GM12878 (cell line): ENCODE data around the gene DDR1. TPM values are rescaled to one million over a fixed set of nuclear protein-coding genes. Genes with fewer than 3 reads are reported as not detected.

Experiments used
- ATAC-seq: fragments of 200-7000 bp; cut with Tn5 transposase; 3 replicates; pipeline ENCODE4 v1.9.1; 2020; ENCODE audit warnings: mild to moderate bottlenecking, moderate library complexity
- BruUV-seq: library from RNA; stranded (reverse); fragments of 400-500 nt; replicated peaks from 2 replicates; lab custom pipeline; 2021; lab: Mats Ljungman, UMichigan
- CTCF ChIA-PET: fragments of 300-600 bp; sonication (Branson Sonifier 250); formaldehyde crosslinking; extraction: SDS; loops from one replicate; lab custom pipeline; 2021; ENCODE audit warnings: inconsistent platforms; lab: Yijun Ruan, JAX
- POLR2A ChIA-PET: fragments of 350-600 bp; formaldehyde crosslinking; extraction: SDS; loops from one replicate; lab custom pipeline; 2021; ENCODE audit warnings: inconsistent platforms; lab: Charles Lee
- RAD21 ChIA-PET: fragments of 300-600 bp; sonication (Branson Sonifier 250); formaldehyde crosslinking; loops from one replicate; lab custom pipeline; 2023; ENCODE audit warnings: antibody characterized with exemption; ENCODE audit not compliant: unreplicated experiment; lab: Charles Lee
- SMC1A ChIA-PET: fragments of 300-600 bp; sonication (Branson Sonifier 250); formaldehyde crosslinking; loops from one replicate; lab custom pipeline; 2023; ENCODE audit not compliant: unreplicated experiment, uncharacterized antibody; lab: Charles Lee
- DNase-seq: peaks from one replicate; pipeline ENCODE4 v3.0.0-alpha.2; 2011; ENCODE audit warnings: low read depth, low spot score
- FAIRE-seq: peaks from 3 replicates; lab custom pipeline; 2011; peaks lifted over from hg19 to GRCh38; lab: Jason Lieb, UNC
- H2AFZ ChIP-seq: 2 replicates; pipeline ENCODE4 v1.6.0; 2011; ENCODE audit warnings: low read depth, low read length, control low read depth; ENCODE audit not compliant: control insufficient read depth
- H3K27ac ChIP-seq: 2 replicates; pipeline ENCODE4 v1.5.1; 2011; ENCODE audit warnings: control low read depth; ENCODE audit not compliant: control insufficient read depth, insufficient read depth
- H3K27me3 ChIP-seq, 2 experiments: replicated peaks in 1 of 2; 2 replicates each; pipeline versions ENCODE4 v1.6.0 to v1.6.1; 2011; ENCODE audit warnings: low read length in 1 of 2; ENCODE audit not compliant: control insufficient read depth in 2 of 2, insufficient read depth in 2 of 2
- H3K36me3 ChIP-seq, 2 experiments: 2 replicates each; pipeline ENCODE4 v1.5.1; 2011; ENCODE audit warnings: low read length in 1 of 2; ENCODE audit not compliant: control insufficient read depth in 2 of 2, insufficient read depth in 2 of 2
- H3K4me1 ChIP-seq: 2 replicates; pipeline ENCODE4 v1.6.1; 2011; ENCODE audit warnings: mild to moderate bottlenecking, low read length, moderate library complexity, mixed read lengths; ENCODE audit not compliant: control insufficient read depth, insufficient read depth
- H3K4me2 ChIP-seq: 2 replicates; pipeline ENCODE4 v1.6.0; 2011; ENCODE audit warnings: control low read depth; ENCODE audit not compliant: control insufficient read depth, insufficient read depth
- H3K4me3 ChIP-seq: fragments of 200-600 bp; sonication (generic); 2 replicates; pipeline ENCODE4 v1.5.1; 2016
- H3K79me2 ChIP-seq: 2 replicates; pipeline ENCODE4 v1.6.0; 2011; ENCODE audit warnings: low read length; ENCODE audit not compliant: control insufficient read depth, insufficient read depth
- H3K9ac ChIP-seq: 2 replicates; pipeline ENCODE4 v1.8.0; 2011; ENCODE audit warnings: low read length, control low read depth, mixed read lengths; ENCODE audit not compliant: control insufficient read depth, insufficient read depth
- H3K9me3 ChIP-seq: replicated peaks from 3 replicates; pipeline ENCODE4 v1.5.1; 2011; ENCODE audit warnings: mild to moderate bottlenecking, low read length; ENCODE audit not compliant: control insufficient read depth, insufficient read depth
- H4K20me1 ChIP-seq: 2 replicates; pipeline ENCODE4 v1.6.0; 2011; ENCODE audit not compliant: control insufficient read depth, insufficient read depth
- BACH1 ChIP-seq: fragments of 450-650 bp; IDR thresholded peaks from 2 replicates; pipeline ENCODE4 v1.6.1; 2017; ENCODE audit warnings: mild to moderate bottlenecking, borderline replicate concordance
- ESRRA ChIP-seq: IDR thresholded peaks from 2 replicates; pipeline ENCODE4 v1.6.1; 2012; ENCODE audit warnings: mild to moderate bottlenecking, low read length, improper control_type of control experiment
- ETV6 ChIP-seq, 2 experiments: fragments of 450-650 bp in 1 of 2; IDR thresholded peaks in 1 of 2; conservative IDR thresholded peaks in 1 of 2; 2 replicates each; pipeline ENCODE4 v1.6.1; 2014; ENCODE audit warnings: antibody characterized with exemption in 1 of 2, borderline replicate concordance in 1 of 2, low read depth in 1 of 2, mild to moderate bottlenecking in 1 of 2, moderate library complexity in 1 of 2
- GABPA ChIP-seq: IDR thresholded peaks from 2 replicates; pipeline ENCODE4 v1.6.1; 2014; ENCODE audit warnings: antibody characterized with exemption, low read depth, mild to moderate bottlenecking, inconsistent platforms
- MEF2B ChIP-seq: fragments of 450-650 bp; IDR thresholded peaks from 2 replicates; pipeline ENCODE4 v1.6.1; 2018; ENCODE audit warnings: mild to moderate bottlenecking, moderate library complexity; ENCODE audit not compliant: partially characterized antibody, poor library complexity, severe bottlenecking
- NR2C2 ChIP-seq: IDR thresholded peaks from 2 replicates; pipeline ENCODE4 v1.6.1; 2011; ENCODE audit warnings: borderline replicate concordance, low read depth; ENCODE audit not compliant: control insufficient read depth, insufficient read length
- YBX1 ChIP-seq: fragments of 450-650 bp; IDR thresholded peaks from 2 replicates; pipeline ENCODE4 v1.6.1; 2016; ENCODE audit warnings: antibody characterized with exemption
- ZNF207 ChIP-seq: fragments of 450-650 bp; IDR thresholded peaks from 2 replicates; pipeline ENCODE4 v1.6.1; 2014; ENCODE audit warnings: antibody characterized with exemption, mild to moderate bottlenecking, borderline replicate concordance
- whole genome bisulfite sequencing: methylation state at CpG from one replicate; pipeline ENCODE4 v1.1.6; 2016; ENCODE audit warnings: low lambda C conversion rate; ENCODE audit not compliant: insufficient replicate concordance, insufficient coverage; ENCODE audit errors: missing lambda C conversion rate; 5-methylcytosine and 5-hydroxymethylcytosine counted together
- in situ Hi-C: fragments of 300-500 bp; cut with MboI; formaldehyde crosslinking; loops from 9 replicates; pipeline ENCODE4 v1.14.3; 2018; ENCODE audit warnings: mixed read lengths
- intact Hi-C: fragments of 100-400 bp; cut with micrococcal nuclease; formaldehyde crosslinking; loops from one replicate; pipeline ENCODE4 v1.14.2; 2022; ENCODE audit not compliant: unreplicated experiment
- polyA plus RNA-seq, 11 experiments: library from polyadenylated mRNA; depleted of rRNA in 4 of 11; unstranded in 6 of 11; stranded (reverse) in 5 of 11; fragments of >200 nt; fragmentation: Nextera tagmentation in 4 of 11; fragmentation: Illumina TruSeq in 1 of 11; extraction: Ambion mirVana in 4 of 11; extraction: Trizol in 1 of 11; gene quantifications; 1 replicate in 1 of 11; 2 replicates in 10 of 11; pipeline versions ENCODE4 v1.2.1 to v1.2.3, GENCODE V29; 2011 to 2016; ENCODE audit warnings: inconsistent platforms in 2 of 11, missing spikeins in 2 of 11, low read depth in 1 of 11
- total RNA-seq, 4 experiments: library from RNA; depleted of rRNA in 3 of 4; stranded (reverse); fragments of >200 nt in 3 of 4; fragmentation: Illumina TruSeq in 1 of 4; extraction: Trizol in 1 of 4; gene quantifications; 2 replicates each; pipeline versions ENCODE4 v1.2.1 to v1.2.3, GENCODE V29; 2013 to 2021
- TF ChIP-seq, protein P1 (sequence below): fragments of 450-650 bp; IDR thresholded peaks from 2 replicates; pipeline ENCODE4 v1.6.1; 2017; ENCODE audit warnings: antibody characterized with exemption, mild to moderate bottlenecking, moderate library complexity
- TF ChIP-seq, protein P2 (sequence below): fragments of 450-650 bp; IDR thresholded peaks from 2 replicates; pipeline ENCODE4 v1.6.1; 2017; ENCODE audit warnings: mild to moderate bottlenecking, moderate library complexity
- TF ChIP-seq, protein P3 (sequence below), 3 experiments: IDR thresholded peaks in 2 of 3; conservative IDR thresholded peaks in 1 of 3; 2 replicates each; pipeline ENCODE4 v1.5.1; 2011; ENCODE audit warnings: low read depth in 3 of 3, low read length in 3 of 3, mild to moderate bottlenecking in 3 of 3, control low read depth in 2 of 3, moderate library complexity in 2 of 3, inconsistent platforms in 1 of 3, mixed read lengths in 1 of 3; ENCODE audit not compliant: control insufficient read depth in 2 of 3, insufficient read depth in 1 of 3; ENCODE audit errors: extremely low read depth in 1 of 3
- TF ChIP-seq, protein P4 (sequence below): IDR thresholded peaks from 2 replicates; pipeline ENCODE4 v1.6.1; 2011; ENCODE audit warnings: borderline replicate concordance, low read depth, mild to moderate bottlenecking, moderate library complexity, mixed read lengths, low read length; ENCODE audit not compliant: insufficient read depth; ENCODE audit errors: extremely low read length

Gene DDR1
- total and polyA plus RNA-seq, 10 of the 15 experiments (the other 5 are each of a cell fraction or from before 2014, with no cell fraction given): 1.1 to 39.0 (median 11.9) TPM

DNA sequence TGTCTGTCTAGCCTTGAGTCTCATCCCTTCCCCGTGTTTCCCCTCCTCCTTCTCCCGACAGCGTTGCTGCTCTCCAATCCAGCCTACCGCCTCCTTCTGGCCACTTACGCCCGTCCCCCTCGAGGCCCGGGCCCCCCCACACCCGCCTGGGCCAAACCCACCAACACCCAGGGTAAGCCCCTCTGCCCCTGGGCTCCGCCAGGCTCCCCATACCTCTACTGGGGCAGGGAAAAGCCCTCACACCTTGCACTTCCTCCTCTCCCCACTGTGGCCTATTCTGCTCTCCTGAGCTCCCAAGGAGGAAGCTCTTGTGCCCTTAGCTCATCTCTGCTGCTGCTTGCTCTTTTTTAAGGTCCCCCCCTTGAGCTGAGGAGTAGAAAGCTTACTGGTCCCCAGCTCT, 11.0 kb downstream of the DDR1 start:
- H3K27ac ChIP-seq: no peak overlapping the region
- CTCF ChIA-PET: interaction anchor here (0.8 to 1.8 kb wide), 5 partner anchors 9 to 412 kb away, joined by 3 to 6 read pairs (median 4); partner anchors contain the start of gene VARS2
- H4K20me1 ChIP-seq: no peaks in the 10 kb centered on the region
- in situ Hi-C loops: no loop called here
- WGBS: 45% methylated on average over 10 of the region's 10 CpGs
- no peaks in the 10 kb centered on the region for H3K27me3 ChIP-seq
- no peak overlapping the region for H3K4me3 ChIP-seq
- FAIRE-seq (no peak), ATAC-seq (peak; percentile 48), DNase-seq (no peak)
- intact Hi-C loops: no loop called here
- no peak overlapping the region for H2AFZ ChIP-seq
- H3K4me1 ChIP-seq: peaks cover 4% of the 10 kb centered on the region
- no peaks in the 10 kb centered on the region for H3K9me3 ChIP-seq
- RAD21 ChIA-PET: interaction anchor here (0.6 to 1.1 kb wide), 3 partner anchors 12 to 18 kb away, joined by 3 to 8 read pairs (median 5); partner anchors contain the start of genes GTF2H4 and VARS2
- H3K79me2 ChIP-seq: no peaks in the 10 kb centered on the region
- H3K36me3 ChIP-seq: peaks cover 4 to 13% of the 10 kb centered on the region in 2 experiments; a peak in 3 of 4 replicates
- H3K4me2 ChIP-seq: no peak overlapping the region
- BruUV-seq: no TSS peak
- SMC1A ChIA-PET: interaction anchor here (1.2 to 2.0 kb wide), 5 partner anchors 11 to 166 kb away, joined by 3 to 5 read pairs (median 5); no protein-coding TSS in a partner anchor
- H3K9ac ChIP-seq: no peak overlapping the region
- POLR2A ChIA-PET: interaction anchor here (0.8 to 1.1 kb wide), 3 partner anchors 9 to 74 kb away, joined by 3 to 5 read pairs (median 3); partner anchors contain the start of gene DDR1
- TF ChIP-seq YBX1 (no peak), MEF2B (no peak), ETV6 (conservative IDR thresholded peaks at IDR 0.05 in 1 of 2, IDR thresholded peaks at IDR 0.05 in 1 of 2; ENCODE audit: borderline replicate concordance in 1 of 2, low read depth in 1 of 2) (no peak), BACH1 (no peak), ESRRA (no peak), ZNF207 (no peak), GABPA (no peak), NR2C2 (no peak)
- TF ChIP-seq, protein P1, sequence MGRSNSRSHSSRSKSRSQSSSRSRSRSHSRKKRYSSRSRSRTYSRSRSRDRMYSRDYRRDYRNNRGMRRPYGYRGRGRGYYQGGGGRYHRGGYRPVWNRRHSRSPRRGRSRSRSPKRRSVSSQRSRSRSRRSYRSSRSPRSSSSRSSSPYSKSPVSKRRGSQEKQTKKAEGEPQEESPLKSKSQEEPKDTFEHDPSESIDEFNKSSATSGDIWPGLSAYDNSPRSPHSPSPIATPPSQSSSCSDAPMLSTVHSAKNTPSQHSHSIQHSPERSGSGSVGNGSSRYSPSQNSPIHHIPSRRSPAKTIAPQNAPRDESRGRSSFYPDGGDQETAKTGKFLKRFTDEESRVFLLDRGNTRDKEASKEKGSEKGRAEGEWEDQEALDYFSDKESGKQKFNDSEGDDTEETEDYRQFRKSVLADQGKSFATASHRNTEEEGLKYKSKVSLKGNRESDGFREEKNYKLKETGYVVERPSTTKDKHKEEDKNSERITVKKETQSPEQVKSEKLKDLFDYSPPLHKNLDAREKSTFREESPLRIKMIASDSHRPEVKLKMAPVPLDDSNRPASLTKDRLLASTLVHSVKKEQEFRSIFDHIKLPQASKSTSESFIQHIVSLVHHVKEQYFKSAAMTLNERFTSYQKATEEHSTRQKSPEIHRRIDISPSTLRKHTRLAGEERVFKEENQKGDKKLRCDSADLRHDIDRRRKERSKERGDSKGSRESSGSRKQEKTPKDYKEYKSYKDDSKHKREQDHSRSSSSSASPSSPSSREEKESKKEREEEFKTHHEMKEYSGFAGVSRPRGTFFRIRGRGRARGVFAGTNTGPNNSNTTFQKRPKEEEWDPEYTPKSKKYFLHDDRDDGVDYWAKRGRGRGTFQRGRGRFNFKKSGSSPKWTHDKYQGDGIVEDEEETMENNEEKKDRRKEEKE: no peak
- TF ChIP-seq, protein P2, sequence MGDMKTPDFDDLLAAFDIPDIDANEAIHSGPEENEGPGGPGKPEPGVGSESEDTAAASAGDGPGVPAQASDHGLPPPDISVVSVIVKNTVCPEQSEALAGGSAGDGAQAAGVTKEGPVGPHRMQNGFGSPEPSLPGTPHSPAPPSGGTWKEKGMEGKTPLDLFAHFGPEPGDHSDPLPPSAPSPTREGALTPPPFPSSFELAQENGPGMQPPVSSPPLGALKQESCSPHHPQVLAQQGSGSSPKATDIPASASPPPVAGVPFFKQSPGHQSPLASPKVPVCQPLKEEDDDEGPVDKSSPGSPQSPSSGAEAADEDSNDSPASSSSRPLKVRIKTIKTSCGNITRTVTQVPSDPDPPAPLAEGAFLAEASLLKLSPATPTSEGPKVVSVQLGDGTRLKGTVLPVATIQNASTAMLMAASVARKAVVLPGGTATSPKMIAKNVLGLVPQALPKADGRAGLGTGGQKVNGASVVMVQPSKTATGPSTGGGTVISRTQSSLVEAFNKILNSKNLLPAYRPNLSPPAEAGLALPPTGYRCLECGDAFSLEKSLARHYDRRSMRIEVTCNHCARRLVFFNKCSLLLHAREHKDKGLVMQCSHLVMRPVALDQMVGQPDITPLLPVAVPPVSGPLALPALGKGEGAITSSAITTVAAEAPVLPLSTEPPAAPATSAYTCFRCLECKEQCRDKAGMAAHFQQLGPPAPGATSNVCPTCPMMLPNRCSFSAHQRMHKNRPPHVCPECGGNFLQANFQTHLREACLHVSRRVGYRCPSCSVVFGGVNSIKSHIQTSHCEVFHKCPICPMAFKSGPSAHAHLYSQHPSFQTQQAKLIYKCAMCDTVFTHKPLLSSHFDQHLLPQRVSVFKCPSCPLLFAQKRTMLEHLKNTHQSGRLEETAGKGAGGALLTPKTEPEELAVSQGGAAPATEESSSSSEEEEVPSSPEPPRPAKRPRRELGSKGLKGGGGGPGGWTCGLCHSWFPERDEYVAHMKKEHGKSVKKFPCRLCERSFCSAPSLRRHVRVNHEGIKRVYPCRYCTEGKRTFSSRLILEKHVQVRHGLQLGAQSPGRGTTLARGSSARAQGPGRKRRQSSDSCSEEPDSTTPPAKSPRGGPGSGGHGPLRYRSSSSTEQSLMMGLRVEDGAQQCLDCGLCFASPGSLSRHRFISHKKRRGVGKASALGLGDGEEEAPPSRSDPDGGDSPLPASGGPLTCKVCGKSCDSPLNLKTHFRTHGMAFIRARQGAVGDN: no peak
- TF ChIP-seq, protein P3, sequence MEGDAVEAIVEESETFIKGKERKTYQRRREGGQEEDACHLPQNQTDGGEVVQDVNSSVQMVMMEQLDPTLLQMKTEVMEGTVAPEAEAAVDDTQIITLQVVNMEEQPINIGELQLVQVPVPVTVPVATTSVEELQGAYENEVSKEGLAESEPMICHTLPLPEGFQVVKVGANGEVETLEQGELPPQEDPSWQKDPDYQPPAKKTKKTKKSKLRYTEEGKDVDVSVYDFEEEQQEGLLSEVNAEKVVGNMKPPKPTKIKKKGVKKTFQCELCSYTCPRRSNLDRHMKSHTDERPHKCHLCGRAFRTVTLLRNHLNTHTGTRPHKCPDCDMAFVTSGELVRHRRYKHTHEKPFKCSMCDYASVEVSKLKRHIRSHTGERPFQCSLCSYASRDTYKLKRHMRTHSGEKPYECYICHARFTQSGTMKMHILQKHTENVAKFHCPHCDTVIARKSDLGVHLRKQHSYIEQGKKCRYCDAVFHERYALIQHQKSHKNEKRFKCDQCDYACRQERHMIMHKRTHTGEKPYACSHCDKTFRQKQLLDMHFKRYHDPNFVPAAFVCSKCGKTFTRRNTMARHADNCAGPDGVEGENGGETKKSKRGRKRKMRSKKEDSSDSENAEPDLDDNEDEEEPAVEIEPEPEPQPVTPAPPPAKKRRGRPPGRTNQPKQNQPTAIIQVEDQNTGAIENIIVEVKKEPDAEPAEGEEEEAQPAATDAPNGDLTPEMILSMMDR (IDR thresholded peaks at IDR 0.05 in 2 of 3, conservative IDR thresholded peaks at IDR 0.05 in 1 of 3; ENCODE audit: control insufficient read depth in 2 of 3, extremely low read depth in 1 of 3, insufficient read depth in 1 of 3, low read depth in 3 of 3, low read length in 3 of 3): no peak
- TF ChIP-seq, protein P4, sequence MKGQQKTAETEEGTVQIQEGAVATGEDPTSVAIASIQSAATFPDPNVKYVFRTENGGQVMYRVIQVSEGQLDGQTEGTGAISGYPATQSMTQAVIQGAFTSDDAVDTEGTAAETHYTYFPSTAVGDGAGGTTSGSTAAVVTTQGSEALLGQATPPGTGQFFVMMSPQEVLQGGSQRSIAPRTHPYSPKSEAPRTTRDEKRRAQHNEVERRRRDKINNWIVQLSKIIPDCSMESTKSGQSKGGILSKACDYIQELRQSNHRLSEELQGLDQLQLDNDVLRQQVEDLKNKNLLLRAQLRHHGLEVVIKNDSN: no peak
